Pancreas (tissue), 10 donors: ENCODE results near the gene PRKCA. TPM values are rescaled to one million over a fixed set of nuclear protein-coding genes. Genes with fewer than 3 reads are reported as not detected.
"Not testable (repeated sequence)": the region's sequence is repeated elsewhere in the genome, so short reads cannot be mapped to it uniquely, and the experiment has no call there.

ENCODE experiments used
- ATAC-seq, 4 donors: fragments of 200-7000 bp; cut with Tn5 transposase; one replicate each; pipeline versions ENCODE4 v1.8.0 to v1.9.1; 2020; ENCODE audit warnings: mild to moderate bottlenecking in 4 of 4, moderate library complexity in 4 of 4
- DNase-seq, 6 donors: peaks; one replicate each; pipeline ENCODE4 v3.0.0-alpha.2; 2020
- FAIRE-seq: peaks from 2 replicates; lab custom pipeline; 2012; peaks lifted over from hg19 to GRCh38; lab: Jason Lieb, UNC
- H3K27ac ChIP-seq, 4 donors: fragments of 200-600 bp; sonication (generic); 1 replicate in 3 of 4; 2 replicates in 1 of 4; pipeline versions ENCODE4 v1.5.0 to v1.8.0; 2020
- H3K27me3 ChIP-seq, 4 donors: fragments of 200-600 bp; one replicate each; pipeline ENCODE4 v1.8.0; 2021
- H3K36me3 ChIP-seq, 3 donors: fragments of 200-600 bp; sonication (generic) in 1 of 3; one replicate each; pipeline versions ENCODE4 v1.5.0 to v1.8.0; 2020 to 2021
- H3K4me1 ChIP-seq, 3 donors: fragments of 200-600 bp; one replicate each; pipeline ENCODE4 v1.8.0; 2021
- H3K4me3 ChIP-seq, 4 donors: fragments of 200-600 bp; sonication (generic) in 2 of 4; one replicate each; pipeline versions ENCODE4 v1.5.0 to v1.8.0; 2020 to 2021
- H3K9me3 ChIP-seq, 4 donors: fragments of 200-600 bp; one replicate each; pipeline ENCODE4 v1.8.0; 2021
- CTCF ChIP-seq, 4 donors: fragments of 200-600 bp; sonication (generic) in 3 of 4; IDR thresholded peaks; one replicate each; pipeline versions ENCODE4 v1.5.0 to v1.8.0; 2021; ENCODE audit warnings: antibody characterized with exemption in 4 of 4
- WGBS, 2 donors: extraction: QIAGEN DNeasy Blood & Tissue Kit; methylation state at CpG; one replicate each; pipeline ENCODE4 v1.1.7; 2013; 5-methylcytosine and 5-hydroxymethylcytosine counted together
- intact Hi-C, 3 donors: fragments of 100-400 bp; cut with DNase I; formaldehyde crosslinking; loops; one replicate each; pipeline versions ENCODE4 v1.11.1 to v1.14.2; 2022
- polyA plus RNA-seq, 2 donors: library from polyadenylated mRNA; stranded (reverse); fragments of 200-250 nt; gene quantifications; one replicate each; pipeline ENCODE4 v1.2.3, GENCODE V29; 2013
- total RNA-seq, 6 donors: library from RNA; stranded (reverse); fragmentation: NEBNext Ultra II Directional in 4 of 6; extraction: Animal tissue kit (Norgen Biotek cat#: 25700) in 4 of 6; gene quantifications; one replicate each; pipeline versions ENCODE4 v1.2.1 to v1.2.4, GENCODE V29; 2021 to 2023
- donor health status: healthy with polysubstance abuse.
- donor health status: DM: no; HTN: no; CAD: no; lungs with moderate emphysema.
- donor health status: DM: no; HTN: no; CAD: no.
- donor health status: control.
- donor health status: control.
- donor health status: Bipolar disorder and iron deficiency.
- donor health status: DM: yes; HTN: yes; CAD: no.
- donor health status: DM: no; HTN: no; CAD: no.
- donor health status: DM: no; HTN: no; CAD: no.
- donor health status: DM: yes; HTN: yes; CAD: no.

PRKCA gene
- total and polyA plus RNA-seq, 8 donors: 3.5 to 22.3 (median 10.2) TPM

- Histone ChIP-seq H3K4me1 (peaks cover 0 to under 1% (median 0%) of the 10 kb centered on the region in 3 donors), H3K36me3 (no peaks in the 10 kb centered on the region), H3K9me3 (no peaks in the 10 kb centered on the region), H3K4me3 (no peak overlapping the region), H3K27me3 (no peaks in the 10 kb centered on the region), H3K27ac (no peak overlapping the region)
- DNase-seq (no peak), ATAC-seq (no peak), FAIRE-seq (no peak)
- intact Hi-C loops: no loop called here
- TF ChIP-seq CTCF (IDR thresholded peaks at IDR 0.05): no peak
- 80 to 88% methylated on average over 3 of the region's 3 CpGs for WGBS, 2 donors
These were observed 52.1 kb downstream of the PRKCA start for GRCh38 chr17:66354472-66354871.

- 86 to 88% methylated on average over 5 of the region's 5 CpGs for WGBS, 2 donors
- no peak for FAIRE-seq
- Histone ChIP-seq H3K4me1 (no peaks in the 10 kb centered on the region), H3K9me3 (no peaks in the 10 kb centered on the region), H3K27ac (no peak overlapping the region), H3K27me3 (no peaks in the 10 kb centered on the region), H3K4me3 (no peak overlapping the region), H3K36me3 (no peaks in the 10 kb centered on the region)
- no peak for TF ChIP-seq CTCF (IDR thresholded peaks at IDR 0.05)
- ATAC-seq: no peak
- intact Hi-C loops: no loop called here
- no peak for DNase-seq
These were observed 52.6 kb downstream of the PRKCA start for GRCh38 chr17:66354981-66355380.

- no peaks in the 10 kb centered on the region for H3K4me1 ChIP-seq
- no peak for DNase-seq
- H3K4me3 ChIP-seq: no peak overlapping the region
- no peaks in the 10 kb centered on the region for H3K9me3 ChIP-seq
- H3K27me3 ChIP-seq: no peaks in the 10 kb centered on the region
- H3K27ac ChIP-seq: no peak overlapping the region
- intact Hi-C loops: no loop called here
- no peak for FAIRE-seq
- no peak for TF ChIP-seq CTCF (IDR thresholded peaks at IDR 0.05)
- WGBS, 2 donors: 75 to 76% methylated on average over 2 of the region's 2 CpGs
- H3K36me3 ChIP-seq: no peaks in the 10 kb centered on the region
- ATAC-seq: no peak
These were observed 53.1 kb downstream of the PRKCA start for GRCh38 chr17:66355510-66355909.

- DNase-seq (no peak), FAIRE-seq (no peak), ATAC-seq (no peak)
- 98% methylated on average over 2 of the region's 2 CpGs for WGBS, 2 donors
- Histone ChIP-seq H3K36me3 (no peaks in the 10 kb centered on the region), H3K27me3 (no peaks in the 10 kb centered on the region), H3K4me3 (no peak overlapping the region), H3K27ac (no peak overlapping the region), H3K9me3 (no peaks in the 10 kb centered on the region), H3K4me1 (no peaks in the 10 kb centered on the region)
- no peak for TF ChIP-seq CTCF (IDR thresholded peaks at IDR 0.05)
- intact Hi-C loops: no loop called here
These were observed 54.6 kb downstream of the PRKCA start for GRCh38 chr17:66357037-66357436.

- DNase-seq (no peak), ATAC-seq (no peak), FAIRE-seq (no peak)
- WGBS, 2 donors: 34 to 40% methylated on average over 2 of the region's 2 CpGs
- H3K4me1 ChIP-seq: no peaks in the 10 kb centered on the region
- H3K27ac ChIP-seq: no peak overlapping the region
- no peaks in the 10 kb centered on the region for H3K36me3 ChIP-seq
- no peaks in the 10 kb centered on the region for H3K27me3 ChIP-seq
- no peak for TF ChIP-seq CTCF (IDR thresholded peaks at IDR 0.05)
- H3K4me3 ChIP-seq: no peak overlapping the region
- intact Hi-C loops: no loop called here
- H3K9me3 ChIP-seq: no peaks in the 10 kb centered on the region
These were observed 56.9 kb downstream of the PRKCA start for GRCh38 chr17:66359351-66359750.

GRCh38 chr17:66360961-66361565 lies 58.6 kb downstream of the PRKCA start:
- H3K27me3 ChIP-seq, ATAC-seq, H3K27ac ChIP-seq, H3K36me3 ChIP-seq, intact Hi-C loops, DNase-seq, FAIRE-seq, H3K9me3 ChIP-seq, H3K4me1 ChIP-seq, H3K4me3 ChIP-seq: not testable (repeated sequence)
- 93 to 97% methylated on average over 12 of the region's 12 CpGs for WGBS, 2 donors
